LHCN-M2 (cell line): ENCODE data around the gene AGAP1. TPM values are rescaled to one million over a fixed set of nuclear protein-coding genes. Genes with fewer than 3 reads are reported as not detected.

Experiments used
- DNase-seq: peaks from one replicate; pipeline ENCODE4 v3.0.0-alpha.2; 2012; ENCODE audit warnings: low read depth
- total RNA-seq: library from RNA; depleted of rRNA; stranded (reverse); fragments of >200 nt; gene quantifications from 2 replicates; pipeline ENCODE4 v1.2.3, GENCODE V29; 2014

Gene AGAP1
- total RNA-seq, 1 experiment from 2014 or later: 15.2 TPM

DNA sequence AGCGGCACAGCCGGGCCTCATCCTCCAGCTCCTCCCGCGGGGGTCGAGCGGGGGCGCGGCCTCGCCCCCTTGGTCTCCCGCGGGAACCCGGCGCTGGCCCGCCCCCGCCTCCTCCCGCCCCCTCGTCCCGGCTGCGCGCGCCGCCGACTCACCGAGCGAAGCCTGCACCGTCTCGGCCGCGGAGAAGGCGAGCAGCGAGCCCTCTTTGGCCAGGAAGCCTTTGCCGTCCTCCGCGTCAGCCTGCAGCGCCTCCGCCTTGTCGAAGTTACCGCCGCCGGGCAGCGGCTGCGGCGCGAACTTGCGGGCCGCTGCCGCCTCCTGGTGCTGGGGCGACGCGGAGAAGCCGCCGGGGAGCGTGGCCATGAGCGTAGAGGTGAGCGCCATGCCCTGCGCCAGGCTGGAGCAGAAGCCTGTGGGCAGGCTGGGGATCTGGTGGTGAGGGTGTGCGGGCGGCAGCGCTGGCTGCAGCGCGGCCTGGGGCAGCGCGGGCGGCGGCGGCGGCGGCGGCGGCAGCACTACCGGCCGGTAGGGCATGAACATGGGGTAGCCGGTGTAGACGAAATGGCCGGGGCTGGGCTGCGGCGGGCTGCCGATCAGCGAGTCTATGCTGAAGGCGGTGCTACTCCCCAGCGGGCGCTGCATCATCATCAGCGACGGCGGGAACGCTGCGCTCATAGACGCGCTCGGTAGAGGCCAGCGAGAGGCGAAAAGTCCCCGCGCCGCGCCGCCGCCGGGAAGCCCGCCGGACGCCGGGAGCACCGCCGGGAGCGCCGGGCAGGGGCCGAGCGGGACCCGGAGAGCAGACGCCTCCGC lies 673.7 kb downstream of the AGAP1 start:
- DNase-seq: peak; percentile 28

DNA sequence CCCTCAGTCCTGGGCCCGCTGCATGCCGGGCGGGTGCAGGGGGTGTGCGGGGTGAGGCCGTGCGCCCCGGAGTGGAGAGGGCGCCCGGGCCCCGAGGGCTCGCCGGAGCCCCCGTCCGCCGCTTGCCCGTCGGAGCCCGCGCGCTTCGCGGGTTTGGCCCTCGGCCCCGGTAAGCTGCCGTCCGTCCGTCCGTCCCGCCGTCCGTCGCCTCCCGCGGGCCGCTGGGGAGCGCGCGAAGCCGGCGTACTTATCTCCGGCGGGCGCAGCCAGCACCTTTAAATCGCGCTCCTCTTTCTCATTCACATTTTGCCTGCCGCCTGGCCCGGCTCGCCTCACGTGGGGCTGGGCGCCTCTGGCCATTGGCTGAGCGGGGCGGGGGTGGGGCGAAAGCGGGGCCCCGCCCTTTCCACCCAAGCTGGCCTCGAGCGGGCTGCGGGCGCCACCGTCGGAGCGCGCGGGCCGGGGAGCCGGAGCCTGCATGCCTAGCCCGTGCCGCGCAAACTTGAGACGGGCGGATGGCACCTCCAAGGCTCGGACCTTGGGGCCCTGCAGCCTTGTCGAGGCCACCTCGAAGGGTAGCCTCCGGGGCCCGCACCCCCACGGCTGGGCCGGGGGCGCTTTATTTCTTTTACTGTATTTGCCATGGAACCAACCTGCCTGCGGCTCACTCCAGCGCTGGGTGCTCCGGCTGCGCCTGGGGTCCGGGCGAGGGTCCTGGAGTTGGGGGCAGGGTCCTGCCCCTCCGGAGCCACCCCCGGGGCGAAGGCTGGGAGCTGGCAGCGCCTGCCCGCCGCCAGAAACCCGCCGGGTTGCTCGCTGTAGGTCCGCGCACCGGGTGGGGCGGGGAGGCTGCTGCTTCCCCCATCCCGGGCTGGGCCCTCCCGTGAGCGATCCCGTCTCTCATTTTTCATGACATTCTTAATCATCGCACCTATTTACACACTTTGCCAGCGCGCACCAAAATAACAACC lies 674.6 kb downstream of the AGAP1 start, which contains the start of gene GBX2:
GBX2 (minus strand) TSS at position 277 of the 971 bp plus-strand sequence. CDS start 415 bp downstream, outside the sequence.
- DNase-seq: no peak

DNA sequence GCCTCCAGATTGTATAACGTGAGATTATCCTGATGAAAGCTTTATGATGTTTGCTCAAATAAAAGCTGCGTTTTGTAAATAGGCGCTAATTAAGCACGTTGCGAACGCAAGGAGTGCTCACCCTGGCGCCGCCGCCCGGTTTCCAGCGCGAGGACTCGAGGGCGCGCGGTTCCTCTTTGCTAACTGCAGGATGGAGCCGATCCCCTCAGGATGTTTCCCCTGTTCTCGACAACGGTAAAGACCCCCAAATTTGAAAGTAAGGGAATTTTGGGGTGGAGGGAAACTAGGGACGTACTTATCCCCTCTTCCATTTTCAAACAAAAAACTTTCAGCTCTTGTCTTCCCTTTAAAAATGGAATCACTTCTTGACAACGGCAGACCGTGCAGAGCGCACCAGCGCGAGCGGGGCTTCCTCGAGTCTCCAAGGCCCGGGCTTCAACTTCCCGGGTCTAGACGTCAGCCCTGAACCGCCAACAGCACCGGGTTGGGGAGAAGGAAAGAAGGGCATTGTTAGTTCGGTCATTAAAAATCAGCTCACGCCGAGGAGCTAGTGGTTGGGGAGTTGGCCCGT lies 675.4 kb downstream of the AGAP1 start:
- no peak for DNase-seq

DNA sequence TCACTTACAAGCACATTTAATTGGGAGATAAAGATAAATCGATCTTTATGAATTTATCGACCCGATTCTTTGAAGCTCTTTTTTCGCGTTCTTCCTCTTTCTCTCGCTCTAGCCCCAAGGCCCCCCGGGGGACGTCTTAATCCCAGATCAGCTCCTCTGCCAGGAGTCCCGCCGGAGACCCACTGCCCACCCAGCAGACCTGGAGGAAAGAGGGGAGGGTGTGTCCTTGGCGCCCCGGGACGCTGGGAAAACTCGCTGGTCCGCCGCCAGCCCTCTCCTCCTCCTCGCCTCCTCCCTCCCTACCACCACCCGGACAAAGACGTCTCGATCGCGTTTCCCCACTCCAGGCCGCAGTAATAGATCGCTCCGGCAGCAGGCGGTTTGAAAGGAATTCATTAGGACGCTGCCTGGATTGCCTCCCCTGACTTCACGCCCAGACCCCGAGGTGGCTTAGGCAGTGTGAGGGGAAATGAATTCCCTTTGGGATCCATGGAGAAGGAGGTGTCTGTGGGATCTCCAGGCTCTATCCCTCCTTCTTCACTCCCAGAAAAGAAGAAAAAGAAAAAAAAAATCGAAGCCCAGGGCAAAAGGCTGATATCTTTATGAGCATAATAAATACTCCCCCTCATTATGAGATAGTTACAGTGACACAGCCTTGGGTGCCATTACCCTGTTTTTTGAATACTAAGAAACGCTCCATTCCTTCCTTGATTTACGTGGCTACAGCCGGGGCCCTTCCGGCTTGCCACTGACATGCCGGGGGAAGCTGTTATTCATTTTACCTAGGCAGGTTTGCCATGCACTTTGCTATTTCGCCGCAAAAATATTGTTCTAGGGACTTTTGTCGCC lies 676.1 kb downstream of the AGAP1 start:
- no peak for DNase-seq

DNA sequence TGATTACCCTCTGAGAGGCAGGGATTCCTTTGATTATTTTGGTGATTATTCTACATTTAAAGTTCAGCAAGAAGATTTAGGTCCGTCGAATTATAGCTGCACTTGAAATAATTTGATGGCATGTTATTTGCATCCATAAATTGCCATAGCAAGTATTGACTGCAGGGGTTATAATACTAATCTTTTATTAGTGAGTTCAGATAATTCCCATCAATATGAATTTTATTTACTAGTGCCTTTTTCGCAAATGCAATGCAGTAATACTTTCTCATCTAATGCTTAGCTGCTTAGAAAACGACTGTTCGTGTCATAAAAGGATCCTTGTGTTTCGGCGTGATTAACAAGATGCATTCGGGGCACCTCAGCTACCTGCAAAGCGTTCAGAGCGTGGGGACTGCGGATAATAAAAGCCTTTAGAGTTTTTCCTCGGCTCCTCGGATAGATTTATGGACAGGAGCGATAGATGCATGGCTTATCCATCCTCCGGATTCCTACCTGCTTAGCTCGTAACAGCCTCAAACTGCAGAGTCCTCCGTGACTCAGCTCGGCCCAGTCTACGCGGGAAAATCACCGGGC lies 676.8 kb downstream of the AGAP1 start:
- DNase-seq: no peak

DNA sequence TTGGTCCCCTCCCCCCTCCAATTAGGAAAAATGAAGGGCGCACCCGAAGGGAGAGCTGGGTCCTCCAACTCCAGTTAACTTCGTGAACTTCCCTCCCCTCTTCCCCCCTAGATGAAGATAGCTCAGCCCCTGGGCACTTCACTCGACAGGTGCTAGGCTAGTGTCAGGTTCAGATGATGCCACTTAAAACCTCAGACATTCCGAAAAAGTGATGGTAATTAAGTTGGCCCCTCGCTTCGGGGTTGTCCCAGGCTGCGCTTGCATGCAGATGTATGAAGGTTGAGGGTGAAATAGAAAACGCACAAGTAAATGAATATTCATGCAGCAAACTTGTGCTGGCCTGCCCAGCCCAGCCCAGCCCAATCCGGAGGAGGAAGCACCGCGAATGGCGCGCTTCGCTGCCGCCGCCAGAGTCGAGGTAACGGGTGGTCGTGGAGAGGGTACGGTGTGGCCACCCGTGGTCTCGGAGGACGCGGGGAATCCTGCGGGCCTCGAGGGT lies 677.4 kb downstream of the AGAP1 start:
- DNase-seq: no peak

DNA sequence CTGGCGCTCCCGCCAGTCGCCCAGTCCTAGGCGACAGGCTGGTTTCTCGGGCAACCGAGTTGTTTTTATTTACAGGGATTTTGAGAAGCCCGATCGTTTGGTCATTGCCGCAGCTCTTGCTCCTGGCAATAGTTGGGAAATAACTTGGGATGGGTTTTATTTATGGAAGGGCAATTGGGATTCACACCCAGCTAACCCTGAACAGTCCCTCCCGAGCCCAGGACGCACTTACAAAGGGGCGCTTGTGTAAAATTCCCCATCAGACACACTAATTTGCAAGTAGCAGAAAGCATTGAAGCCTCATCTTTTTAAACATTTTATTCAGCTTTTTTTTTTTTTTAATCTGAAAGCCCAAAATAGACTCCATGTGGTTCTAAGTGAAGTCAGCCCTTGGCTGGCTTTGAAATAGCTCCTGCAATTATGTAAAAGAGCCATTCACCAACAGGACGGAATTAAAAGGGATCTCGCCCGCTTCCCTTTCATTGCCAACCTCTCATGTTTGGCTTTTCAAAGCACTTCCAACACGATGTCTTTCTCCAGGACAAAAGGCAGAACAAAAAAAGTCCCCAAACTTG lies 677.9 kb downstream of the AGAP1 start:
- DNase-seq: no peak

DNA sequence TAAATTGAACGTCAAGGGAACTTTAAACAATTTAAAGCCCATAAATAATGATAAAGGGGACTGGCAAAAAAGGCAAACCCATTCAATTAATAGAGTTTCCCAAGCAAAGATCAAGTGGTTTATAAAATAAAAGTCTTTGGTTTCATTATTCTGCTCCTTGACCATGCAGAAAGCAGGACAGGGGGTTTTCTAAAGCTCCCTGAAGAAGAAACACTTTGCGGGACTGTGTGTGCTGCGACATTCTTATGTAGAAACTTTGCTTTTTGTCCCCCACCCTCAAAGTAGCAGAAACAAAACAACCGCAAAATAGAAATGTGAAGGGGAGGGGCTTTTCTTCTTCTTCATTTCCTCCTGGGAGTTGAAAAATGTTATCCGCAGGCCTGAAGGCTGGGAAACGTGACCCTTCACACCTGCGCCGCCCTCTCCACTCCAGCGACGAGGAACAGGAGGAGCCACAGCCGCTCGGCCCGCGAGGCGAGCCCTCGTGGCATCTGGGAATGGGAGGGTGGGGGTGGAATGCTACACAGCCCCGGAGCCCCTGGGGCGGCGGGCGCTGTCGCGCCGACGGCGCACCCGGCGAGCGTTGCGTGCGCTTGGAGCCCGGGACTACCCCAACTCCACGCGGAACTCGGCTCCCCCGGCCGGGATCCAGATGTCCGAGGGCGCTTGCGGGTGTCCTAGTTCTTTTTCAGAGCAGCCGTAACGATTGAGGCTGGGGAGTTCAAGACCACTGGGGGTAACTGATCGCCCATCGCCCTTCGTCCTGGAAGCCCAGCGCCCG lies 678.6 kb downstream of the AGAP1 start:
- DNase-seq: no peak

DNA sequence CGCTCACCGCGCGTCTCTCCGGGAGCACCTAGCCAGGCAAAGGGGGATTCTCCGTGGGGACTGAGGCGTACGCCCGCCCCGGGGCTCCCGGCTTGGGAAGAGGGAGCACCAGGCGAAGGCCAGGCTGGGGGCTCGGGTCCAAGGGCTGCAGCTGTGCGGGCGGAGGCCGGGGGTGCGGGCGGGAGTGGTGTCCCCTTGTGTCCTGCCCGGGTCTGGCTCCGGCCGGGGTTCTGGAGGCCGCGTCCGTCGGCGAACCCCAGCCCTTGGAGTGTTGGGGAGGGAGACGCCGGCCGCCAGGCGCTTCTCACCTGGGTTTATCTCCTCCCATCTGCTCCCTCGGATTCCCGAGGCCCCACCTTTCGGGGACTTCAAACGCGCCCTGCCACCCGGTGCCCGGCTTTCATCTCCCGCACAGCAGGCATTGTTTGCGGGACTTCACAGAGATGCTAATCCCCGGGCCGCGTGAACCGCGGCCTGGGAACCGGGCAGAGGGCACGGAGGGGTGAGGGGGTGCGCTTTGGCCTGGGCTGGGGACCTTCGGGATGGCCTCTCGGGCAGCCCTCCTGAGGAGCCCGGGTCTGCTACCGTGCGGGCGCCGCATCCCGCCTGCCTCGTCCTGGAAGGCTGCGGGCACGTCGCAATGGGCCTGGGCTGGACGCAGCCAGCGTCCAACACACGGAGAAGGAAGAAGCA lies 679.3 kb downstream of the AGAP1 start:
- DNase-seq: no peak

DNA sequence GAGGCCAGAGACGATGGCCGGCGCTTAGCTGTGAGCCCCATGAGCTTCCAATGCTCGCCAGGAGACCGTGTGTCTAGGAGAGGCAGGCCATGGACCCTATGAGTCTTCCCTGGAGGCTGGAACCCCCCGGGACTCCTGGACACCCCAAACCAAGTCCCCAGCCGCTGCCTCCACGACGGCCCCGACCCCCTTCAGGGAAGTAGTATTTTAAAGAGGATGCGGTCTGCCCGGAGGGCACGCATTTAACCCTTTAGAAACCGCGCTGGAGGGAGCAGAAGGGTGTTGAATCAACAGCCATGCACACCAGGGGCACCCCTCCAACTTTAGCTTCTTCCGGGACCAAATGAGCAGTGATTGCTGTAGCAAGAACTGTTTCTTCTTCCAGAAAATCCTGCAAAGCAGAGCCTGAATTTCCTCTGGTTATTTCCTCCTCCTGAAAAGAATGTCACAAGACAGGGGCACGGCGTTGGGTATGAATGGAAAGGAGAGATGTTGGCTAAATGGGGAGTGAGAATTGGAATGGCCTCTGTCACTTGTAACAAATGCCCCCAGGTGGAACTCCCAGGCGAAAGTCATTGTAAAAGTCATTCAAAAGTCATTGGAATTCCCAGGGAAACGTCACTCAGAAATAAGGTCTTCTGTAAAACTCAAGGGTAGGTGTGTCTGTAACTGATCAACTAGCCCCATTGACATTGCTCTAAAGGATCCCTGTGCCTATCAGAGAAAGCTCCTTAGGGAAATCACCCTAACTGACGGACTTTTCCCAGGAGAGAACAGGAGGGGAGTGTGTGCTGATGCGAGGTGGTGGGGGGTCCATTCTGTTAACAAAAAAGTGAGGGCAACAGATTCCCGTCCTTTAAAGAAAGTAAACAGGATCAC lies 680.1 kb downstream of the AGAP1 start:
- no peak for DNase-seq

DNA sequence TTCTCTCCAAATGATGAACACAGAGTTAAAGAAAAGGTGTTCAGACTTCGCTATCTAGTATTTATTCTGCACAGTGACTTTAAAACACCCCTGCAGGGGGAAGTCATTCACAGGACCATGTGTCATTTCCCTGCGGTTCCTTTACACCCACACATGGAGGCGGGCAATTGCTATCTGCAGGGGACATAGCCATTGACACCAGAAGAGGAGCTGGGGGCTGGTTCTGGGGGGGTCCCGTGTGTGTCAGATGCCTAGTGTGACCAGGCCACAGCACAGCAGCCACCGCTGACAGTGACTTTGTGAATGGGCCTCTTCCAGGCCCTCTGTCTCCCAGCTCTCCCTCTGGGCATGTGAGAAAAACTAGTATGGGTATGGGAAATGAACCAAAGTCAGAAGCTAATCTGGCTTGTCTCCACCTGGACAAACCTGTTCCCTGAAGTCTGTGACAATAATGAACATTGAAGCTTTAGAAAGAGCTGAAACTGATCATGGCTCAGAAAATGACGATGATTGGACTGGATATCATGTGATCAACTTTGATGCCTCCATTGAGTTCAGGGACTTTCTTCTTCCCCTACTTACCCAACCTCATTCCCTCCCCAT lies 681.8 kb downstream of the AGAP1 start:
- DNase-seq: no peak

DNA sequence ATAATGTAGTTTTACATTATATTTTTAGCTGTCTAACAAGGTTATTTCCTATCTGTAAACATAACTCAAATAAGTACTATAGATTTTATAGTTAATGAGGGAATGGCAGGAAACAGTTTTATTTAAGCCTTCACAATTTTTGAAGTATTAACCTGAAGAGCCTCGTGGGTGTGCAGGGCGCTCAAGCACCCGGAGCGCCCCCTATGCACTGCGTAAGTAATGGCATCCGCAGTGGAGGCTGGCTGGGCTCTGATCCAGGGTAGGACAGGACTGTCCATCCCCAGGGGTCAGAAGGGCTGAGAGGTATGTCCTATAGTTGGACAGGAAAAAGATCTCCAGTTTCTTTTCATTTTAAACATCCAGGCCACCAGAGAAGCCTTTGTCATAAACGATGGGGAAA lies 682.6 kb downstream of the AGAP1 start:
- DNase-seq: no peak

DNA sequence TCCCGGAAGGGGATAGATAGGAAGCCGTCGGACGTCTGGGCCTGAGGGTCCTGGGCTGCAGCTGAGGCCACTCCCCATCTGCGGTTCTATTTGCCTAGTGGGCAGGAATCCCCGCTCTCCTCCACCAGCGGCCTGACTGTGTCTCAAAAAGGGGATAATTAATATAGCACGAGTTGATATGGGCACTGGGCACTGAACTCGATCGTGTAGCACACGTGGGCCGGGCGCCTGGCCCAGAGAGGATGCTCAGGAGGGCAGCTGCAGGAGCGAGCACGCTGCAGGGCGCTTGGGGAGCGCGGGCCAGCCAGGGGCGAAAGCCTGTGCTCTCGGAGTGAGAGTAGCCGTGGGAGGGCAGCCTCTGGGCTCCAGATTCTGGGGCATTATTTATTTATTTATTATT lies 683.1 kb downstream of the AGAP1 start:
- DNase-seq: no peak

DNA sequence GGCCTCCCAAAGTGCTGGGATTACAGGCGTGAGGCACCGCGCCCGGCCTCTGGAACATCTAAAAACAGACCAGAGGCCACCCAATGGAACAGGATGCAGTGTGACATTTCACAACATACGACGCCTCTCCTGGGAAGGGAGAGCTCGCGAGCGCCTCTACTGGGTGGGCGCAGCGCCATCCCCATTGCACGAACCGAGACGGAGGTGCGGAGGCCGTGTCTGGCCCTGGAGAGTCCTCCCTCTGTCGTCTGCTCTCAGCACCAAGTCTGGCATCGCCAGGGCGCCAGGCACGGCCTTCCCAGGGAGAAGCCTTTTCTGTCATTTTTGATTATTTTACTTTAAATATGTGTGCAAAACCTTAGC lies 683.7 kb downstream of the AGAP1 start:
- DNase-seq: no peak

DNA sequence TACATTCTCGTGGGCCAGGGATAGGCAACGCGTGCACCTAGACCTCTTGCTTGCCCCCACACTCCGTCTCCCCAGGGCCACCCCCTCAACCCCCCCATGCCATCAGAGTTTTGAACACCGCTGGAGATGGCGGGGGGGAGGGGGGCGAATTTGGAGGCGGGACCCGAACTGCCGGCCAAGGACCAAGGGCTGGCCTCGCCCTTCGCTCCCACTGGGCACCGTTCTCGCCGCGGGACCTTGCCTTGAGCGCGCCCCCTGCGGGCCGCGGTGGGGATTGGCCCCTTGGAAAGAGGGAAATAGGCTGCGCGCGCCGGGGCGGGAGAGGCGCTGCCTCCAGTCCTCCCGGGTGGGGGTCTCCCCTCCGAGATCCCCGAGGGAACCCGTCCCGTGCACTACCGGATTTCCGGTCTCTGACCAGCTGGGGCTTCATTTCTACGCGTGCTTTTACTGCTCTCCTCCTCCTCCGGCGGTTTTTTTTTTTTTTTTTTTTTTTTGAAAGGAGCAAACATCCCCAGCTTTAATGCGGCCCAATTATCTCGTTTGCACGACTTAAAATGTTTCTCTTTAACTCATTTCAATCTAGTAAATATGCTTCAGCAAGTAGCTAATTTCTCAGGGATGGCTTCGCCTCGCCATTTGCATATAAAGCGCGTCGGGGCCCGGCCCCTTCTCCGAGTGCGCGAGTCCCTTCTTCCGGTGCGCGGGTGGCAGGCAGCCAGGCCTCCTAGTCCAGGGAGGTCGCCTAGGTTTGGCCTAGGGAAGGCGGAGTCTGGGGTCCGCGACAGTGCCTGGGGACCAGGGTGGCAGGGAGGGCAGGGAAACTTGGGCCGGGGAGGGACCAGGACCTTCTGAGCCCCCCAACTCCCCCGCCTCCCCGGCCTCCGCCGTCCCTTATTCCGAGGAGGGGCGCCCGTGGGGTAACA lies 684.4 kb downstream of the AGAP1 start:
- peak; percentile 51 for DNase-seq

DNA sequence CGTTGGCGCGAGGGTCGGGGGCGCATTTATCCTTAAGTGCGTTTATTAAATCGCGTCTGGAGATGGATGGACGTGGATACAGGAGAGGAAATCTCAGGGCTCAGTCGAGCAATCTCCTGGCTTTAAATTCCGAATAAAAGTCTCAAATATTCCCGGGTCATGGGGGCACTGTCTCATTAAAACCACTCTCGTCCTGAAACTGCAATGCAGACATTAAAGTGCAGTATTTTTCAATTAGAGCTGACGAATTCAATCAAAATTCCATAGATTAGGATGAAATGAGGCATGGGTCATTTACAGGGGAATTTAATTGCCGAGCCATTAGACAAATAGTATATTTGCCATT lies 685.0 kb downstream of the AGAP1 start:
- DNase-seq: no peak
